Endothelial cell of umbilical vein (primary cell): ENCODE measurements around the gene KHDRBS1. TPM values are rescaled to one million over a fixed set of nuclear protein-coding genes. Genes with fewer than 3 reads are reported as not detected.
"Not testable (repeated sequence)": the region's sequence is repeated elsewhere in the genome, so short reads cannot be mapped to it uniquely, and the experiment has no call there.

ENCODE experiments used
- BruUV-seq: library from RNA; stranded (reverse); fragments of 400-500 nt; replicated peaks from 2 replicates; lab custom pipeline; 2021; lab: Mats Ljungman, UMichigan
- CTCF ChIA-PET: fragments of 300-600, 350-600 bp; sonication (Branson Sonifier 250); formaldehyde crosslinking; loops from one replicate; lab custom pipeline; 2021; ENCODE audit warnings: antibody characterized with exemption, inconsistent platforms; lab: Charles Lee
- POLR2A ChIA-PET: fragments of 300-600, 350-600 bp; sonication (Branson Sonifier 250); formaldehyde crosslinking; loops from one replicate; lab custom pipeline; 2021; ENCODE audit warnings: antibody characterized with exemption, inconsistent platforms; lab: Charles Lee
- DNase-seq: peaks from one replicate; pipeline ENCODE4 v3.0.0-alpha.2; 2011; ENCODE audit warnings: low read depth, low spot score
- FAIRE-seq: peaks from 2 replicates; lab custom pipeline; 2011; peaks lifted over from hg19 to GRCh38; lab: Jason Lieb, UNC
- H2AFZ ChIP-seq: 2 replicates; pipeline ENCODE4 v1.6.0; 2012; ENCODE audit warnings: low read depth, low read length, control low read depth, inconsistent platforms
- H3K27ac ChIP-seq: 2 replicates; pipeline ENCODE4 v1.5.1; 2011; ENCODE audit warnings: low read depth, mild to moderate bottlenecking, control low read depth, low read length, moderate library complexity; ENCODE audit not compliant: insufficient read depth
- H3K27me3 ChIP-seq, 2 experiments: 2 replicates each; pipeline versions ENCODE4 v1.6.0 to v1.6.1; 2011; ENCODE audit warnings: low read length in 2 of 2, mixed read lengths in 1 of 2; ENCODE audit not compliant: control insufficient read depth in 2 of 2, insufficient read depth in 2 of 2
- H3K36me3 ChIP-seq, 2 experiments: 2 replicates in 1 of 2; 3 replicates in 1 of 2; pipeline ENCODE4 v1.5.1; 2011; ENCODE audit warnings: low read length in 2 of 2, mild to moderate bottlenecking in 1 of 2, moderate library complexity in 1 of 2; ENCODE audit not compliant: control insufficient read depth in 2 of 2, insufficient read depth in 2 of 2; ENCODE audit errors: extremely low read depth in 1 of 2
- H3K4me1 ChIP-seq: 3 replicates; pipeline ENCODE4 v1.5.1; 2011; ENCODE audit warnings: mild to moderate bottlenecking, low read length; ENCODE audit not compliant: control insufficient read depth, insufficient read depth; ENCODE audit errors: extremely low read depth
- H3K4me2 ChIP-seq: 2 replicates; pipeline ENCODE4 v1.6.1; 2011; ENCODE audit warnings: low read length, control low read depth, mixed read lengths; ENCODE audit not compliant: insufficient read depth
- H3K4me3 ChIP-seq, 3 experiments: fragments of 200-600 bp in 1 of 3; sonication (generic), shearing (Covaris generic) in 1 of 3; replicated peaks in 1 of 3; 2 replicates each; pipeline ENCODE4 v1.5.1; 2011 to 2016; ENCODE audit warnings: control low read depth in 3 of 3, low read length in 3 of 3, mild to moderate bottlenecking in 2 of 3, inconsistent platforms in 1 of 3, low read depth in 1 of 3, moderate library complexity in 1 of 3; ENCODE audit not compliant: insufficient read depth in 1 of 3
- H3K79me2 ChIP-seq: 2 replicates; pipeline ENCODE4 v1.6.0; 2012; ENCODE audit warnings: low read length, inconsistent platforms; ENCODE audit not compliant: control insufficient read depth, insufficient read depth
- H3K9ac ChIP-seq: replicated peaks from 2 replicates; pipeline ENCODE3; 2011; ENCODE audit warnings: low read length, control low read depth; ENCODE audit not compliant: insufficient read depth; ENCODE audit errors: extremely low read depth
- H3K9me1 ChIP-seq: replicated peaks from 3 replicates; pipeline ENCODE4 v1.6.0; 2011; ENCODE audit warnings: mild to moderate bottlenecking, low read length; ENCODE audit not compliant: control insufficient read depth, insufficient read depth; ENCODE audit errors: extremely low read depth
- H3K9me3 ChIP-seq: replicated peaks from 2 replicates; pipeline ENCODE4 v1.5.1; 2012; ENCODE audit warnings: low read length, inconsistent platforms; ENCODE audit not compliant: control insufficient read depth, insufficient read depth
- H4K20me1 ChIP-seq: replicated peaks from 2 replicates; pipeline ENCODE3; 2011; ENCODE audit warnings: mild to moderate bottlenecking, low read length; ENCODE audit not compliant: control insufficient read depth, insufficient read depth; ENCODE audit errors: extremely low read depth
- EZH2 ChIP-seq: IDR thresholded peaks from 2 replicates; pipeline ENCODE4 v1.6.1; 2012; ENCODE audit warnings: borderline replicate concordance, low read depth, mild to moderate bottlenecking, moderate library complexity, low read length, inconsistent platforms; ENCODE audit not compliant: severe bottlenecking
- FOS ChIP-seq: IDR thresholded peaks from 2 replicates; pipeline ENCODE4 v1.6.1; 2011; ENCODE audit warnings: mild to moderate bottlenecking, low read length, moderate library complexity, borderline replicate concordance; ENCODE audit not compliant: insufficient read depth
- GATA2 ChIP-seq: IDR thresholded peaks from 2 replicates; pipeline ENCODE4 v1.7.0; 2011; ENCODE audit warnings: low read depth, mild to moderate bottlenecking, moderate library complexity, mixed read lengths, low read length; ENCODE audit not compliant: insufficient read length, insufficient read depth
- JUN ChIP-seq: IDR thresholded peaks from 2 replicates; pipeline ENCODE4 v1.6.1; 2011; ENCODE audit warnings: borderline replicate concordance, low read depth; ENCODE audit not compliant: insufficient read length, insufficient read depth
- POLR2A ChIP-seq: IDR thresholded peaks from 2 replicates; pipeline ENCODE4 v1.6.1; 2012; ENCODE audit warnings: low read depth, mild to moderate bottlenecking, control low read depth, low read length
- POLR2AphosphoS5 ChIP-seq: IDR thresholded peaks from 2 replicates; pipeline ENCODE4 v1.6.1; 2012; ENCODE audit warnings: low read depth, mild to moderate bottlenecking, control low read depth, low read length, moderate library complexity; ENCODE audit not compliant: insufficient read depth
- dilution Hi-C: fragments of 300-500 bp; cut with MboI; formaldehyde crosslinking; loops from one replicate; pipeline ENCODE4 v1.15.0; 2019; ENCODE audit warnings: low sequenced_read_pairs; ENCODE audit not compliant: extremely low pct_ligation_motif_present
- intact Hi-C: fragments of 100-400 bp; cut with micrococcal nuclease; formaldehyde crosslinking; loops from one replicate; pipeline ENCODE4 v1.10.0; 2022
- polyA plus RNA-seq, 4 experiments: library from polyadenylated mRNA; depleted of rRNA in 3 of 4; stranded (reverse) in 3 of 4; unstranded in 1 of 4; fragments of >200 nt; gene quantifications; 2 replicates each; pipeline versions ENCODE4 v1.2.1 to v1.2.3, GENCODE V29; 2011 to 2012; ENCODE audit warnings: missing spikeins in 1 of 4
- total RNA-seq: library from RNA; stranded (reverse); gene quantifications from 2 replicates; pipeline ENCODE4 v1.2.3, GENCODE V29; 2021

The KHDRBS1 gene
- total and polyA plus RNA-seq, 2 donors (not counting 3 experiments of a cell fraction or from before 2014, with no cell fraction given), result 43.4 to 194 TPM

DNA sequence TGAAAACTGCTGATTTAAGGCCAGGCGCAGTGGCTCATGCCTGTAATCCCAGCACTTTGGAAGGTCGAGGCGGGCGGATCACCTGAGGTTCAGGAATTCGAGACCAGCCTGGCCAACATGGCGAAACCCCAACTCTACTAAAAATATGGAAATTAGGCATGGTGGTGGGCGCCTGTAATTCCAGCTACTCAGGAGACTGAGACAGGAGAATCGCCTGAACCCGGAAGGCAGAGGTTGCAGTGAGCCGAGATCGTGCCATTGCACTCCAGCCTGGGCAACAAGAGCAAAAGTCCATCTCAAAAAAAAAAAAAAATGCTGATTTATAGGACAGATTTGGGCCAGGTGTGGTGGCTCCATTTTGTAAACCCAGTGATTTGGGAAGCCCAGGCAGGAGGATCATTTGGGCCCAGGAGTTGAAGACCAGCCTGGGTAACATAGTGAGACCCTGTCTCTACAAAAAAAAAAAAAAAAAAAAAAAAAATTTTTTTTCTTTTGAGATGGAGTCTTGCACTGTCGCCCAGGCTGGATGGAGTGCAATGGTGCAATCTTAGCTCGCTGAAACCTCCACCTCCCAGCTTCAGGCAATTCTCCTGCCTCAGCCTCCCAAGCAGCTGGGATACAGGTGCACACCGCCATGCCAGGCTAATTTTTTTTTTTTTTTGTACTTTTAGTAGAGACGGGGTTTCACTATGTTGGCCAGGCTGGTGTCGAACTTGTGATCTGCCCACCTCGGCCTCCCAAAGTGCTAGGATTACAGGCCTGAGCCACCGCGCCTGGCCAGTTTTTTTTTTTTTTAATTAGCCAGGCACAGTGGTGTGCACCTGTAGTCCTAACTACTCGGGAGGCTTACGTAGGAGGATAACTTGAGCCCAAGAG is 52.2 kb downstream of the KHDRBS1 start:
- H3K9ac ChIP-seq, H3K36me3 ChIP-seq, BruUV-seq, dilution Hi-C loops, intact Hi-C loops, H4K20me1 ChIP-seq, DNase-seq, H3K4me3 ChIP-seq, H3K27me3 ChIP-seq, FAIRE-seq, H3K27ac ChIP-seq, H2AFZ ChIP-seq, H3K9me3 ChIP-seq, H3K9me1 ChIP-seq, H3K79me2 ChIP-seq: not testable (repeated sequence)
- TF ChIP-seq POLR2A (peak; percentile 15), POLR2AphosphoS5 (peak; percentile 13)
- Histone ChIP-seq H3K4me1 (peaks cover 26% of the 10 kb centered on the region), H3K4me2 (peak overlapping the region; percentile 64)
- ChIA-PET CTCF (interaction anchor here (0.9 to 1.6 kb wide), 5 partner anchors 10 to 43 kb away, joined by 3 to 9 read pairs (median 4); partner anchors contain the start of gene KPNA6), POLR2A (interaction anchor here (0.6 to 0.8 kb wide), 3 partner anchors 10 to 165 kb away, joined by 3 to 8 read pairs (median 4); no protein-coding TSS in a partner anchor)

DNA sequence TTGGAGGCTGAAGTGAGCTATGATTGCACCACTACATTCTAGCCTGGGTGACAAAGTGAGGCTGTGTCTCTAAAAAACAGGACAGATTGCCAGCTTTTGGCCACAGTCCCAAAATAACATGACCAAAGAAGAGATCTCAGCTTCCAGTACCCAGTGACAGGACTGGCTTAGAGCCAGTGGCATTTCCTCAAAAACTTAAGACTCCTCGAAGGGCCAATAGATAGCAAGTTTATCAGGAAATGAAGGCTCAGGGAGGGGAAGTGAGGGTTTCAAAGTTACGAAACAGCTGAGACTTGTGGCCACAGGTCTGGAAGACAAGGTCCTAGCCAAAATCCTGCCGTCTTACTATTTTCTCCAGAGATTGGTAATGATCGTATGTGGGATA is 52.8 kb downstream of the KHDRBS1 start:
- dilution Hi-C loops, result no loop called here
- peak; percentile 97 for DNase-seq

More for the DNA sequence above, 52.8 kb downstream of the KHDRBS1 start:
- TF ChIP-seq FOS, result no peak
- TF ChIP-seq POLR2AphosphoS5, result peak; percentile 93
- TF ChIP-seq JUN, result no peak
- peak; percentile 50 for TF ChIP-seq POLR2A
- no peak for TF ChIP-seq EZH2
- peak; percentile 81 for TF ChIP-seq GATA2
- CTCF ChIA-PET, result interaction anchor here (0.9 to 1.6 kb wide), 3 partner anchors 9 to 42 kb away, joined by 4 to 9 read pairs (median 9); partner anchors contain the start of gene KPNA6
- Histone ChIP-seq H2AFZ (no peak overlapping the region), H3K79me2 (no peaks in the 10 kb centered on the region), H3K27ac (peak overlapping the region; percentile 46), H3K4me2 (peak overlapping the region; percentile 64), H3K9me3 (no peaks in the 10 kb centered on the region), H3K36me3 (peaks cover 2 to 4% of the 10 kb centered on the region in 2 experiments), H4K20me1 (no peaks in the 10 kb centered on the region), H3K27me3 (no peaks in the 10 kb centered on the region), H3K9ac (peak overlapping the region; percentile 47), H3K9me1 (no peaks in the 10 kb centered on the region), H3K4me1 (peaks cover 32% of the 10 kb centered on the region), H3K4me3 (peak overlapping the region in 1 of 3 experiments; percentile 35)
- BruUV-seq, result no TSS peak
- peak; percentile 92 for FAIRE-seq
- POLR2A ChIA-PET, result interaction anchor here (0.7 to 0.8 kb wide), 2 partner anchors 41 to 165 kb away, joined by 3 to 4 read pairs; no protein-coding TSS in a partner anchor
- intact Hi-C loops, result no loop called here
